Neural progenitor cell (in vitro differentiated cells): ENCODE data around the gene COL23A1.

Experiments
- EZH2 ChIP-seq: fragments of 200-600 bp; sonication (generic); IDR thresholded peaks from 2 replicates; pipeline ENCODE4 v1.6.1; 2017; ENCODE audit warnings: antibody characterized with exemption, mild to moderate bottlenecking, moderate library complexity
- EZH2phosphoT487 ChIP-seq: fragments of 200-600 bp; sonication (generic); IDR thresholded peaks from 2 replicates; pipeline ENCODE4 v1.6.1; 2017; ENCODE audit warnings: antibody characterized with exemption
- TF ChIP-seq, protein P1 (sequence below): fragments of 200-600 bp; sonication (generic); IDR thresholded peaks from 2 replicates; pipeline ENCODE4 v1.5.1; 2017; ENCODE audit warnings: antibody characterized with exemption, mild to moderate bottlenecking

DNA sequence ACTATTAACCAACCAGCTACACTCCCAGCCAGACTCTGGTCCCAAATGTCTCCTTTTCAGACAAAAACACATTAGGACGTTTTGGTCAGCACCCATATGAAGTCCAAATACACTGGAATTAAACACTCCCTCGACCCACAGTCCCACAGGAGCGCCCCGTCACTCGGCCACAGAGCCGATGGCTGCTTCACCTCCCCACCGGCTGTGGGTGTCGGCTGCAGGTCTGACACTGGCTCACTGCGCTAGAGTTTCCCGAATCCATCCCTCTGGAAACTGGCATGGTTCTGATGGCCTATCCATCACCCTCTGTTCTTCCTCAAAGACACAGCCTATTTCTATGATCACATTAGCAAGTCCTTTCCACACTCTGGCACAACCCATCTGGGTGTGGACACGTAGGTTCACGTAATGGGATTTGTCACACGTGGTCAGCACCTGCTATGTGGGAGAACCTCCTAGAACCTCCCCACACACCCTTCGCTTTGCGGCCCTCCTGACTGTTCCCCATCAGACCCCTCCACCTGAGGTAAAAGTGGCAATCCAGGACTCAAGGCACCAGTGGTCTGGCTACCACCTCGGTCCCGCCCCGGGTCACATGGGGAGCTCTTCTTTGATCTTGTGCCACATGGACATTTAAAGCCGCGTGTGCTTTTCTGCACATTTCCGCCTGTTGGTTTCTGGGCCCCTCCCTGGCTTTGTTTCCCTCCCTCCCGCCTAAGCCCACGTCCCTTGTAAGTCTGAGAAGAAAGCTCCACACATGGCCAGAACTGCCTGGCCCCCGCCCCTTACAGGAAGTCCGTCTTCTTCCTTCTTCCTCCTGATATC, 226.5 kb downstream of the COL23A1 start:
- TF ChIP-seq EZH2 (no peak), EZH2phosphoT487 (no peak)
- TF ChIP-seq, protein P1, sequence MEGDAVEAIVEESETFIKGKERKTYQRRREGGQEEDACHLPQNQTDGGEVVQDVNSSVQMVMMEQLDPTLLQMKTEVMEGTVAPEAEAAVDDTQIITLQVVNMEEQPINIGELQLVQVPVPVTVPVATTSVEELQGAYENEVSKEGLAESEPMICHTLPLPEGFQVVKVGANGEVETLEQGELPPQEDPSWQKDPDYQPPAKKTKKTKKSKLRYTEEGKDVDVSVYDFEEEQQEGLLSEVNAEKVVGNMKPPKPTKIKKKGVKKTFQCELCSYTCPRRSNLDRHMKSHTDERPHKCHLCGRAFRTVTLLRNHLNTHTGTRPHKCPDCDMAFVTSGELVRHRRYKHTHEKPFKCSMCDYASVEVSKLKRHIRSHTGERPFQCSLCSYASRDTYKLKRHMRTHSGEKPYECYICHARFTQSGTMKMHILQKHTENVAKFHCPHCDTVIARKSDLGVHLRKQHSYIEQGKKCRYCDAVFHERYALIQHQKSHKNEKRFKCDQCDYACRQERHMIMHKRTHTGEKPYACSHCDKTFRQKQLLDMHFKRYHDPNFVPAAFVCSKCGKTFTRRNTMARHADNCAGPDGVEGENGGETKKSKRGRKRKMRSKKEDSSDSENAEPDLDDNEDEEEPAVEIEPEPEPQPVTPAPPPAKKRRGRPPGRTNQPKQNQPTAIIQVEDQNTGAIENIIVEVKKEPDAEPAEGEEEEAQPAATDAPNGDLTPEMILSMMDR: no peak
